Tibial nerve (tissue), 4 donors: Measurements from ENCODE around the gene NECAP2. TPM values are rescaled to one million over a fixed set of nuclear protein-coding genes. Genes with fewer than 3 reads are reported as not detected.

Experiments used
- DNase-seq, 2 donors: peaks; one replicate each; pipeline ENCODE4 v3.0.0-alpha.2; 2019; ENCODE audit warnings: low spot score in 2 of 2
- H3K27ac ChIP-seq, 4 donors: fragments of 200-600 bp; sonication (generic) in 3 of 4; one replicate each; pipeline ENCODE4 v1.5.1; 2017 to 2019; ENCODE audit warnings: mild to moderate bottlenecking in 1 of 4
- H3K27me3 ChIP-seq, 2 donors: fragments of 200-600 bp; sonication (generic) in 1 of 2; one replicate each; pipeline versions ENCODE4 v1.5.1 to v1.6.0; 2017 to 2019
- H3K36me3 ChIP-seq, 3 donors: fragments of 200-600 bp; sonication (generic); one replicate each; pipeline ENCODE4 v1.5.1; 2018 to 2019
- H3K4me1 ChIP-seq, 4 donors: fragments of 200-600 bp; sonication (generic) in 3 of 4; one replicate each; pipeline ENCODE4 v1.5.1; 2017 to 2019
- H3K4me3 ChIP-seq, 4 donors: fragments of 200-600 bp; sonication (generic) in 3 of 4; one replicate each; pipeline ENCODE4 v1.5.1; 2017 to 2019; ENCODE audit warnings: mild to moderate bottlenecking in 1 of 4, moderate library complexity in 1 of 4
- H3K9me3 ChIP-seq, 4 donors: fragments of 200-600 bp; sonication (generic) in 3 of 4; one replicate each; pipeline ENCODE4 v1.5.1; 2017 to 2019
- CTCF ChIP-seq, 5 experiments: fragments of 200-600 bp in 3 of 5; fragments of 450-650 bp in 2 of 5; sonication (generic) in 3 of 5; IDR thresholded peaks; one replicate each; pipeline ENCODE4 v1.5.1; 2016 to 2019; ENCODE audit warnings: antibody characterized with exemption in 5 of 5, mild to moderate bottlenecking in 3 of 5, moderate library complexity in 2 of 5
- EP300 ChIP-seq, 2 donors: sonication (generic); formaldehyde crosslinking; IDR thresholded peaks; one replicate each; pipeline ENCODE4 v1.6.1; 2017; ENCODE audit warnings: antibody characterized with exemption in 2 of 2, mild to moderate bottlenecking in 1 of 2
- POLR2A ChIP-seq, 2 donors: fragments of 450-650 bp; IDR thresholded peaks; one replicate each; pipeline ENCODE4 v1.6.1; 2017; ENCODE audit warnings: antibody characterized with exemption in 2 of 2, mild to moderate bottlenecking in 2 of 2, moderate library complexity in 2 of 2
- whole genome bisulfite sequencing, 2 donors: methylation state at CpG; one replicate each; pipeline ENCODE4 v1.1.5; 2018; 5-methylcytosine and 5-hydroxymethylcytosine counted together
- total RNA-seq, 4 donors: library from RNA; depleted of rRNA; stranded (reverse); fragments of >200 nt; gene quantifications; one replicate each; pipeline ENCODE4 v1.1.0, GENCODE V29; 2016

The NECAP2 gene
- total RNA-seq, 4 donors from 2014 or later: 49.4 to 57.9 (median 54.1) TPM

GRCh38 chr1:16418823-16419425, 21.6 kb upstream of the NECAP2 start:
- 87 to 89% methylated on average over 7 of the region's 7 CpGs for WGBS, 2 donors
- DNase-seq: no peak
- Histone ChIP-seq H3K4me1 (no peaks in the 10 kb centered on the region), H3K27me3 (no peaks in the 10 kb centered on the region), H3K9me3 (no peaks in the 10 kb centered on the region), H3K4me3 (no peak overlapping the region), H3K27ac (no peak overlapping the region), H3K36me3 (no peaks in the 10 kb centered on the region)
- no peak for TF ChIP-seq CTCF (IDR thresholded peaks at IDR 0.05)

- Histone ChIP-seq H3K36me3 (no peaks in the 10 kb centered on the region), H3K27me3 (no peaks in the 10 kb centered on the region), H3K4me3 (no peak overlapping the region), H3K4me1 (no peaks in the 10 kb centered on the region), H3K9me3 (no peaks in the 10 kb centered on the region), H3K27ac (peak overlapping the region in 1 of 4 donors; percentile 2)
- 58 to 63% methylated on average over 9 of the region's 9 CpGs for WGBS, 2 donors
- TF ChIP-seq EP300 (IDR thresholded peaks at IDR 0.05) (no peak), POLR2A (IDR thresholded peaks at IDR 0.05) (no peak), CTCF (IDR thresholded peaks at IDR 0.05) (no peak)
- DNase-seq: no peak
These were observed 20.0 kb upstream of the NECAP2 start for GRCh38 chr1:16420424-16421118.

- no peaks in the 10 kb centered on the region for H3K9me3 ChIP-seq
- no peaks in the 10 kb centered on the region for H3K27me3 ChIP-seq
- DNase-seq: no peak
- WGBS, 2 donors: 78 to 81% methylated on average over 7 of the region's 7 CpGs
- TF ChIP-seq EP300 (IDR thresholded peaks at IDR 0.05) (no peak), POLR2A (IDR thresholded peaks at IDR 0.05) (no peak), CTCF (IDR thresholded peaks at IDR 0.05) (no peak)
- H3K4me1 ChIP-seq: no peaks in the 10 kb centered on the region
- H3K36me3 ChIP-seq: no peaks in the 10 kb centered on the region
- H3K27ac ChIP-seq: peak overlapping the region in 1 of 4 donors; percentile 2
- no peak overlapping the region for H3K4me3 ChIP-seq
These were observed 19.3 kb upstream of the NECAP2 start for GRCh38 chr1:16421201-16421600.

GRCh38 chr1:16422041-16422440, 18.5 kb upstream of the NECAP2 start:
- no peak for TF ChIP-seq CTCF (IDR thresholded peaks at IDR 0.05)
- TF ChIP-seq EP300 (IDR thresholded peaks at IDR 0.05): no peak
- no peak for TF ChIP-seq POLR2A (IDR thresholded peaks at IDR 0.05)
- Histone ChIP-seq H3K9me3 (no peaks in the 10 kb centered on the region), H3K36me3 (no peaks in the 10 kb centered on the region), H3K27ac (no peak overlapping the region), H3K4me1 (no peaks in the 10 kb centered on the region), H3K4me3 (no peak overlapping the region), H3K27me3 (no peaks in the 10 kb centered on the region)
- WGBS, 2 donors: 89% methylated on average over 7 of the region's 7 CpGs
- no peak for DNase-seq

GRCh38 chr1:16425125-16426025, 15.1 kb upstream of the NECAP2 start:
- H3K4me3 ChIP-seq: no peak overlapping the region
- no peaks in the 10 kb centered on the region for H3K36me3 ChIP-seq
- no peaks in the 10 kb centered on the region for H3K27me3 ChIP-seq
- 78 to 82% methylated on average over 10 of the region's 10 CpGs for WGBS, 2 donors
- H3K4me1 ChIP-seq: no peaks in the 10 kb centered on the region
- H3K27ac ChIP-seq: no peak overlapping the region
- no peak for DNase-seq
- TF ChIP-seq CTCF (IDR thresholded peaks at IDR 0.05) (no peak), POLR2A (IDR thresholded peaks at IDR 0.05) (no peak), EP300 (IDR thresholded peaks at IDR 0.05) (no peak)
- H3K9me3 ChIP-seq: no peaks in the 10 kb centered on the region
